HepG2 (cell line): ENCODE data around the gene OPN3.

Experiments used
- ETV6 ChIP-seq: sonication (generic); formaldehyde crosslinking; conservative IDR thresholded peaks from 2 replicates; pipeline ENCODE4 v1.4.0; 2020; ENCODE audit warnings: missing genetic modification reagents
- GABPA ChIP-seq, 2 experiments: IDR thresholded peaks; 2 replicates each; pipeline ENCODE4 v1.6.1; 2011 to 2016; ENCODE audit warnings: low read depth in 2 of 2, low read length in 1 of 2, missing biosample characterization in 1 of 2, missing genetic modification characterization in 1 of 2
- TGIF2 ChIP-seq: IDR thresholded peaks from 2 replicates; pipeline ENCODE4 v1.6.1; 2016; ENCODE audit warnings: control low read depth, missing compliant biosample characterization
- TRIM24 ChIP-seq: sonication (generic); formaldehyde crosslinking; IDR thresholded peaks from 2 replicates; pipeline ENCODE4 v1.8.0; 2022; ENCODE audit warnings: mild to moderate bottlenecking, missing genetic modification reagents
- YY1 ChIP-seq: IDR thresholded peaks from 2 replicates; pipeline ENCODE4 v1.6.1; 2011; ENCODE audit warnings: low read length, low read depth, moderate library complexity, mild to moderate bottlenecking; ENCODE audit not compliant: insufficient read depth, insufficient replicate concordance
- ZBTB3 ChIP-seq: sonication (generic); formaldehyde crosslinking; IDR thresholded peaks from 2 replicates; pipeline ENCODE4 v1.4.0; 2020; ENCODE audit warnings: low read depth, mild to moderate bottlenecking, moderate library complexity, missing genetic modification reagents, borderline replicate concordance
- ZNF17 ChIP-seq: sonication (generic); formaldehyde crosslinking; IDR thresholded peaks from 2 replicates; pipeline ENCODE4 v1.5.0; 2020; ENCODE audit warnings: mild to moderate bottlenecking, missing genetic modification reagents
- ZNF20 ChIP-seq: sonication (generic); formaldehyde crosslinking; IDR thresholded peaks from 2 replicates; pipeline ENCODE4 v1.4.0; 2020; ENCODE audit warnings: mild to moderate bottlenecking, moderate library complexity, missing genetic modification reagents
- ZNF616 ChIP-seq: sonication (generic); formaldehyde crosslinking; IDR thresholded peaks from 2 replicates; pipeline ENCODE4 v1.5.0; 2020; ENCODE audit warnings: low read depth, mild to moderate bottlenecking, missing genetic modification reagents
- ZNF7 ChIP-seq: IDR thresholded peaks from 2 replicates; pipeline ENCODE4 v1.6.1; 2016; ENCODE audit warnings: missing biosample characterization, missing genetic modification reagents
- TF ChIP-seq, protein P1 (sequence below): IDR thresholded peaks from 2 replicates; pipeline ENCODE4 v1.6.1; 2012; ENCODE audit warnings: inconsistent platforms

GRCh38 chr1:241638099-241638682 is 2.0 kb downstream of the OPN3 start:
- no peak for TF ChIP-seq ETV6 (CRISPR knock-in tag)
- no peak for TF ChIP-seq YY1
- no peak for TF ChIP-seq ZNF7
- no peak for TF ChIP-seq TGIF2
- TF ChIP-seq ZNF17 (CRISPR knock-in tag): no peak
- TF ChIP-seq TRIM24 (CRISPR knock-in tag): no peak
- no peak for TF ChIP-seq ZNF616 (CRISPR knock-in tag)
- TF ChIP-seq ZNF20 (CRISPR knock-in tag): no peak
- TF ChIP-seq GABPA (IDR thresholded peaks at IDR 0.05; ENCODE audit: low read depth, low read length): no peak
- TF ChIP-seq GABPA (CRISPR knock-in tag; IDR thresholded peaks at IDR 0.05; ENCODE audit: low read depth): no peak
- TF ChIP-seq, protein P1, sequence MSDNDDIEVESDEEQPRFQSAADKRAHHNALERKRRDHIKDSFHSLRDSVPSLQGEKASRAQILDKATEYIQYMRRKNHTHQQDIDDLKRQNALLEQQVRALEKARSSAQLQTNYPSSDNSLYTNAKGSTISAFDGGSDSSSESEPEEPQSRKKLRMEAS: no peak
- no peak for TF ChIP-seq ZBTB3
